ENCODE results near the gene NDUFC1. TPM values are rescaled to one million over a fixed set of nuclear protein-coding genes. Genes with fewer than 3 reads are reported as not detected.

The NDUFC1 gene
- total and polyA plus RNA-seq, 12 donors = 55.1 to 235 (median 109) TPM

Small RNAs within 50 kb of the gene (small RNA-seq; reads per million reads assigned to genes)
- gene RNU6-1074P (0 reads per million in 2 donors), gene RNU6-1214P (0 reads per million in 2 donors)

Other genes with a start within 250 kb of the NDUFC1 start
- gene ELF2, start 125.3 kb downstream of the NDUFC1 start, total RNA-seq = 10 to 100 TPM; 14.0 to 54.4 (median 36.3) TPM
- 10 to 100 TPM; 14.8 to 20.7 (median 15.9) TPM for gene ELF2, start 125.3 kb downstream of the NDUFC1 start, polyA plus RNA-seq
- gene MGARP, start 22.3 kb downstream of the NDUFC1 start, total RNA-seq = 100 to 1,000 TPM; 130 to 548 (median 290) TPM
- gene MGARP, start 22.3 kb downstream of the NDUFC1 start, polyA plus RNA-seq = 100 to 1,000 TPM in 2 of 3 donors, 10 to 100 TPM in 1; 79.2 to 252 (median 136) TPM
- gene NAA15, start 972 bp downstream of the NDUFC1 start, total RNA-seq = 10 to 100 TPM; 12.4 to 36.4 (median 30.6) TPM
- gene NAA15, start 972 bp downstream of the NDUFC1 start, polyA plus RNA-seq = 10 to 100 TPM in 1 of 3 donors, 1 to 10 TPM in 2; 4.6 to 29.0 (median 5.2) TPM
- gene RAB33B, start 151.6 kb upstream of the NDUFC1 start, total RNA-seq = 1 to 10 TPM; 4.6 to 9.4 (median 6.9) TPM
- gene RAB33B, start 151.6 kb upstream of the NDUFC1 start, polyA plus RNA-seq = 1 to 10 TPM; 2.0 to 4.6 (median 3.2) TPM